Hepatocyte (in vitro differentiated cells): Measurements from ENCODE around the gene UNKL. TPM values are rescaled to one million over a fixed set of nuclear protein-coding genes. Genes with fewer than 3 reads are reported as not detected.

ENCODE experiments used
- DNase-seq: peaks from one replicate; pipeline ENCODE4 v3.0.0-alpha.2; 2016; ENCODE audit warnings: low spot score
- H2AFZ ChIP-seq: fragments of 200-600 bp; sonication (generic); 2 replicates; pipeline ENCODE4 v1.6.0; 2016; ENCODE audit warnings: antibody characterized with exemption, mild to moderate bottlenecking
- H3K27ac ChIP-seq: fragments of 200-600 bp; sonication (generic); 2 replicates; pipeline ENCODE4 v1.5.1; 2016; ENCODE audit warnings: mild to moderate bottlenecking
- H3K27me3 ChIP-seq: fragments of 200-600 bp; sonication (generic); 2 replicates; pipeline ENCODE4 v1.6.1; 2016
- H3K36me3 ChIP-seq: fragments of 200-600 bp; sonication (generic); replicated peaks from 2 replicates; pipeline ENCODE4 v1.5.1; 2016; ENCODE audit warnings: low read depth; ENCODE audit not compliant: insufficient read depth
- H3K4me1 ChIP-seq: fragments of 200-600 bp; sonication (generic); 2 replicates; pipeline ENCODE4 v1.5.1; 2016; ENCODE audit warnings: mild to moderate bottlenecking, moderate library complexity; ENCODE audit not compliant: insufficient read depth
- H3K4me2 ChIP-seq: fragments of 200-600 bp; sonication (generic); 2 replicates; pipeline ENCODE4 v1.6.0; 2016
- H3K4me3 ChIP-seq: fragments of 200-600 bp; sonication (generic); 2 replicates; pipeline ENCODE4 v1.5.1; 2016; ENCODE audit warnings: mild to moderate bottlenecking
- H3K79me2 ChIP-seq: fragments of 200-600 bp; sonication (generic); 2 replicates; pipeline ENCODE4 v1.6.0; 2017; ENCODE audit warnings: mild to moderate bottlenecking
- H3K9me2 ChIP-seq: fragments of 200-600 bp; sonication (generic); replicated peaks from 2 replicates; pipeline ENCODE4 v1.6.0; 2017; ENCODE audit warnings: mild to moderate bottlenecking; ENCODE audit not compliant: insufficient read depth
- H3K9me3 ChIP-seq: fragments of 200-600 bp; sonication (generic); 2 replicates; pipeline ENCODE4 v1.5.1; 2016; ENCODE audit warnings: low read depth, mild to moderate bottlenecking
- H4K20me1 ChIP-seq: fragments of 200-600 bp; sonication (generic); 2 replicates; pipeline ENCODE4 v1.6.0; 2016; ENCODE audit warnings: mild to moderate bottlenecking; ENCODE audit not compliant: insufficient read depth, poor library complexity, severe bottlenecking
- CTCF ChIP-seq: fragments of 200-600 bp; sonication (generic); IDR thresholded peaks from 2 replicates; pipeline ENCODE4 v1.5.1; 2016; ENCODE audit warnings: antibody characterized with exemption, mild to moderate bottlenecking; ENCODE audit not compliant: poor library complexity
- EZH2 ChIP-seq: fragments of 200-600 bp; sonication (generic); IDR thresholded peaks from 2 replicates; pipeline ENCODE4 v1.6.1; 2016; ENCODE audit warnings: antibody characterized with exemption, mild to moderate bottlenecking, borderline replicate concordance
- EZH2phosphoT487 ChIP-seq: fragments of 200-600 bp; sonication (generic); IDR thresholded peaks from one replicate; pipeline ENCODE4 v1.6.1; 2018; ENCODE audit warnings: antibody characterized with exemption, mild to moderate bottlenecking, low read depth, moderate library complexity; ENCODE audit not compliant: unreplicated experiment, severe bottlenecking
- WGBS: methylation state at CpG from one replicate; pipeline ENCODE4 v1.1.6; 2016; ENCODE audit warnings: low lambda C conversion rate; ENCODE audit errors: missing lambda C conversion rate; 5-methylcytosine and 5-hydroxymethylcytosine counted together
- polyA plus RNA-seq: library from polyadenylated mRNA; unstranded; fragments of >200 nt; fragmentation: Nextera tagmentation; extraction: Ambion mirVana; gene quantifications from 2 replicates; pipeline ENCODE4 v1.2.1, GENCODE V29; 2016
- total RNA-seq: library from RNA; depleted of rRNA; stranded (reverse); fragments of >200 nt; gene quantifications from 2 replicates; pipeline ENCODE4 v1.2.3, GENCODE V29; 2014

UNKL gene
- total and polyA plus RNA-seq, 2 experiments from 2014 or later = 8.5 to 10.3 TPM

- H3K27ac ChIP-seq = no peak overlapping the region
- DNase-seq = no peak
- no peaks in the 10 kb centered on the region for H4K20me1 ChIP-seq
- H3K4me1 ChIP-seq = no peaks in the 10 kb centered on the region
- no peaks in the 10 kb centered on the region for H3K9me3 ChIP-seq
- no peak overlapping the region for H2AFZ ChIP-seq
- no peaks in the 10 kb centered on the region for H3K36me3 ChIP-seq
- H3K4me3 ChIP-seq = no peak overlapping the region
- no peak for TF ChIP-seq EZH2phosphoT487
- no peak for TF ChIP-seq EZH2
- TF ChIP-seq CTCF = no peak
- WGBS = 94% methylated on average over 18 of the region's 48 CpGs
- H3K9me2 ChIP-seq = no peaks in the 10 kb centered on the region
- H3K27me3 ChIP-seq = no peaks in the 10 kb centered on the region
- no peak overlapping the region for H3K4me2 ChIP-seq
- no peaks in the 10 kb centered on the region for H3K79me2 ChIP-seq
Observed at GRCh38 chr16:1444730-1445517, 30.4 kb upstream of the UNKL start.

- no peak for DNase-seq
- no peak within 1 kb of the TSS for H3K4me2 ChIP-seq
- H3K4me3 ChIP-seq = no peak within 1 kb of the TSS
- no peaks in the 10 kb centered on the region for H3K9me3 ChIP-seq
- H4K20me1 ChIP-seq = no peaks in the 10 kb centered on the region
- H3K27ac ChIP-seq = no peak within 1 kb of the TSS
- no peaks in the 10 kb centered on the region for H3K4me1 ChIP-seq
- H3K27me3 ChIP-seq = no peaks in the 10 kb centered on the region
- 90% methylated on average over 24 of the region's 27 CpGs for WGBS
- no peaks in the 10 kb centered on the region for H3K9me2 ChIP-seq
- TF ChIP-seq EZH2phosphoT487 = no peak
- no peak for TF ChIP-seq CTCF
- no peak within 1 kb of the TSS for H2AFZ ChIP-seq
- H3K36me3 ChIP-seq = no peaks in the 10 kb centered on the region
- H3K79me2 ChIP-seq = no peaks in the 10 kb centered on the region
Observed at GRCh38 chr16:1443980-1444729, 29.7 kb upstream of the UNKL start, which contains the start of gene CCDC154. Gene CCDC154, minus strand, starts transcription at chr16:1444556. Its CDS starts 234 bp downstream, at chr16:1444322.

- H3K9me3 ChIP-seq = no peaks in the 10 kb centered on the region
- H4K20me1 ChIP-seq = no peaks in the 10 kb centered on the region
- no peaks in the 10 kb centered on the region for H3K4me1 ChIP-seq
- H3K4me3 ChIP-seq = no peak overlapping the region
- 86% methylated on average over 25 of the region's 38 CpGs for WGBS
- no peaks in the 10 kb centered on the region for H3K36me3 ChIP-seq
- H2AFZ ChIP-seq = no peak overlapping the region
- no peak overlapping the region for H3K27ac ChIP-seq
- no peak overlapping the region for H3K4me2 ChIP-seq
- no peaks in the 10 kb centered on the region for H3K79me2 ChIP-seq
- TF ChIP-seq CTCF = no peak
- no peak for TF ChIP-seq EZH2phosphoT487
- no peak for TF ChIP-seq EZH2
- H3K27me3 ChIP-seq = no peaks in the 10 kb centered on the region
- H3K9me2 ChIP-seq = no peaks in the 10 kb centered on the region
- DNase-seq = no peak
Observed at GRCh38 chr16:1443403-1443973, 29.0 kb upstream of the UNKL start.
